A549 treated with Hydrocortisone at 1 μM for 4 hours (cell line): Measurements from ENCODE around the gene SLC16A3. TPM values are rescaled to one million over a fixed set of nuclear protein-coding genes. Genes with fewer than 3 reads are reported as not detected.

Source experiments
- total RNA-seq: library from RNA; stranded (reverse); fragments of 200-300 nt; extraction: Qiagen RNA extraction; gene quantifications from 5 replicates; pipeline ENCODE4 v1.2.3, GENCODE V29; 2022

Gene SLC16A3
- 131 to 168 TPM (median 149 TPM) in 5 replicates for total RNA-seq

DNA sequence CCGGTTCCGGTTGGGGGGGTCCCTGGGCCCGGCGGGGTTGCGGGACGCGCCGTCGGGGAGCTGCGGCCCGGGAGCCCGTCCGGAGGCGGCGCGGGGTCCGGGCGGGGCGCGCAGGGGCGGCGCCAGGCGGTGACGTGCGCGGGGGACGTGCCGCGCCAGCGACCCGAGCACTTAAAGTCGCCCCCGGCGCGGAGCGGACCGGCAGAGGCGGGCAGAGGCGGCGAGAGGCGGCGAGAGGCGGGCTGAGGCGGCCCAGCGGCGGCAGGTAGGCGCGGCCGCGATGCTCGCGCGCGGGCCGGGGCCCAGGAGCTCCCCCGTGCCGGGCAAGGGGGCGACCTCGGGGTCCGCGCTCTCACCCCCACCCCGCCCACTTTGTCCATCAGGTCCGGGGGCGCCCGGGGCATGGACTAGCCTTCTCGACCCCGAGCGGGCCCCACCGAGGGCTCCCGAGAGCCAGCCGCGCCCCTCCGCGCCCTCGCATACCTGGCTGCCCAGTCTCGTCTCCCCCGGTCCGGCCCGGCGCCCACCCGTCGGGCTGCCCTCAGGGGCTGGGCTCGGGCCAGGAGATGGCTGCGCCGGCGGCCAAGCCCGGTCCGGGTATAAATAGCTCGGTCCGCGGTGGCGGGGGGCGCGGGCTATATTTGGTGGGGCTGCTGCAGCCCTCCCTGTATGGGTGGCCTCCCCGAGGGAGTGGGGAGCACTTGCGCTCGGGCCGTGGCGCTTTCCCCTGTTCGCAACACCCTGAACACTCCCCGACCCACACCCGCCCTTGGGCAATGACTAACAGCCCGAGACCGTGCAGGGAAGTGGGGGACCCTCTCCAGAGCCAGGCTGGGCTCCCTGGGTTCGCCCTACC is at the start of gene SLC16A3:
TSS of gene SLC16A3 (plus strand) at position 201 of the 856 bp plus-strand sequence. CDS start 6,967 bp downstream, outside the sequence.

GRCh38 chr17:82212331-82213250 is 16.3 kb upstream of the SLC16A3 start, which contains the start of gene CCDC57:
CCDC57 (minus strand) TSS chr17:82212842; CDS start chr17:82201944, 10,898 bp downstream.

DNA sequence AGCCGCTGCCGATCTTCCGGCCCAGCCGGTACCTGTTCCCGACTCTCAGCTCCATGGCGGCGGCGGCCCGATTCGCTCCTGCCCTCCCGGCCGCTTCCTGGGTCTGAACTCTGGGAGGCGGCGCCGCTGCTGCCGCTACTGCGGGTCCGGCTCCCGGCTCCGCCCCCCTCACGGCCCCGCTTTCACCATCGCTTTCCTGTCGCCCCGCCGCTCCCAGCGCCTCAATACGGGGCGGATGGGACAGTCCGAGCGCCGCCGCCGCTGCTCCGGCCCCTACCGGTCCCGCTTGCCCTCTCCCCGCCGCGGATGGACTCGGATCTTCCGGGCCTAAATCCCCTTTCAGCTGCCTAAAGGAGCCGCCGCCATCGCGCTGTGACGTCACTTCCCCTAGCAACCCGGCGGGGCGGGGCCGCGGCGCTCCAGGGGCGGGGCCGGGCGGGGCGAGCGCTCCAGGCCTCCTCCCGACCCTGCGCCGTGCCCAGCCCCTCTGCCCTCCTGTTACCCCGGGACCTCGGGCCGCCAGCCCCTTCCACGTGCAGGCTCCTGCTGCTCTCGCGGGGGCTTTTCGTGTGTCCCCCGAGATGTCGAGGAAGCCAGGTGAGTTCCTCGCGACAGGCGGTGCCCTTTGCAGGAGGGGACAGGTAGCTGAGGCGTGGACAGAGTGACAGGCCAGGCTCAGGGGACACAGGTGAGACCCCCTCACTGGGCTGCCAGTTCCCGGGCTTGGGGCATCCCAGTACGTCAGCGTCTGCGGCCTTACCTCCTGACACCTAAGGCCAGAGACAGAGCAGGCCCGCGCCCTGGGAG is 44.7 kb downstream of the SLC16A3 start, which contains the start of gene CSNK1D:
TSS of gene CSNK1D (minus strand) at position 374 of the 807 bp plus-strand sequence. CDS start at position 55, 319 bp downstream.

Other genes with a start within 250 kb of the SLC16A3 start
- 123 to 204 TPM (median 184 TPM) in 5 replicates for gene CENPX, start 206.2 kb upstream of the SLC16A3 start, total RNA-seq
- gene LRRC45, start 205.7 kb upstream of the SLC16A3 start, total RNA-seq: 11.0 to 15.6 TPM (median 13.4 TPM) in 5 replicates
- gene RAC3, start 197.4 kb upstream of the SLC16A3 start, total RNA-seq: 25.9 to 40.2 TPM (median 36.1 TPM) in 5 replicates
- 61.0 to 102 TPM (median 96.9 TPM) in 5 replicates for gene DCXR, start 191.3 kb upstream of the SLC16A3 start, total RNA-seq
- 18.5 to 24.7 TPM (median 23.0 TPM) in 5 replicates for gene RFNG, start 177.2 kb upstream of the SLC16A3 start, total RNA-seq
- 114 to 145 TPM (median 137 TPM) in 5 replicates for gene GPS1, start 177.1 kb upstream of the SLC16A3 start, total RNA-seq
- 76.1 to 141 TPM (median 135 TPM) in 5 replicates for gene DUS1L, start 163.2 kb upstream of the SLC16A3 start, total RNA-seq
- 132 to 142 TPM (median 139 TPM) in 5 replicates for gene FASN, start 130.8 kb upstream of the SLC16A3 start, total RNA-seq
- 19.5 to 28.4 TPM (median 27.6 TPM) in 5 replicates for gene CCDC57, start 16.2 kb upstream of the SLC16A3 start, total RNA-seq
- gene CSNK1D, start 44.7 kb downstream of the SLC16A3 start, total RNA-seq: 225 to 238 TPM (median 229 TPM) in 5 replicates
- 0.17 to 0.28 TPM (median 0.19 TPM) in 4 of 5 replicates, not detected in the other for gene CD7, start 88.6 kb downstream of the SLC16A3 start, total RNA-seq
- gene SECTM1, start 104.7 kb downstream of the SLC16A3 start, total RNA-seq: 1.4 to 3.6 TPM (median 2.1 TPM) in 5 replicates
- 0.26 to 0.63 TPM (median 0.46 TPM) in 5 replicates for gene TEX19, start 130.2 kb downstream of the SLC16A3 start, total RNA-seq
- gene UTS2R, start 142.7 kb downstream of the SLC16A3 start, total RNA-seq: 0.08 TPM in 1 of 5 replicates, not detected in the others
- 11.6 to 14.6 TPM (median 13.0 TPM) in 5 replicates for gene HEXD, start 189.3 kb downstream of the SLC16A3 start, total RNA-seq
- gene OGFOD3, start 189.5 kb downstream of the SLC16A3 start, total RNA-seq: 20.3 to 25.1 TPM (median 22.9 TPM) in 5 replicates
- gene CYBC1, start 221.7 kb downstream of the SLC16A3 start, total RNA-seq: 52.7 to 57.5 TPM (median 53.5 TPM) in 5 replicates
- 45.0 to 58.4 TPM (median 55.4 TPM) in 5 replicates for gene NARF, start 229.7 kb downstream of the SLC16A3 start, total RNA-seq